HepG2 (cell line): Measurements from ENCODE around the gene FKBP8. TPM values are rescaled to one million over a fixed set of nuclear protein-coding genes. Genes with fewer than 3 reads are reported as not detected.

Experiments
- ATAC-seq: fragments of 200-7000 bp; cut with Tn5 transposase; 3 replicates; pipeline ENCODE4 v1.9.1; 2020; ENCODE audit warnings: mild to moderate bottlenecking, moderate library complexity
- BruUV-seq: library from RNA; stranded (reverse); fragments of 400-500 nt; replicated peaks from 2 replicates; lab custom pipeline; 2021; lab: Mats Ljungman, UMichigan
- CTCF ChIA-PET: fragments of 300-600 bp; formaldehyde crosslinking; extraction: SDS; loops from one replicate; lab custom pipeline; 2021; ENCODE audit warnings: low total read pairs, inconsistent platforms, low intra/inter-chr PET ratio; lab: Yijun Ruan, JAX
- POLR2A ChIA-PET: fragments of 350-600 bp; sonication (Branson Sonifier 250); formaldehyde crosslinking; loops from one replicate; lab custom pipeline; 2020; ENCODE audit warnings: antibody characterized with exemption, inconsistent platforms; lab: Yijun Ruan, JAX
- DNase-seq: peaks from one replicate; pipeline ENCODE4 v3.0.0-alpha.2; 2015; ENCODE audit warnings: low spot score
- FAIRE-seq: peaks from 3 replicates; lab custom pipeline; 2011; peaks lifted over from hg19 to GRCh38; lab: Jason Lieb, UNC
- H2AFZ ChIP-seq: one replicate; pipeline ENCODE4 v1.6.1; 2011; ENCODE audit warnings: low read length, inconsistent platforms
- H3K27ac ChIP-seq: fragments of 300-600 bp; 3 replicates; pipeline ENCODE4 v1.8.0; 2011; ENCODE audit warnings: mixed run types, mild to moderate bottlenecking, mixed read lengths, low read length, inconsistent platforms; ENCODE audit not compliant: insufficient read depth; ENCODE audit errors: extremely low read length
- H3K27me3 ChIP-seq, 2 experiments: fragments of 200-600 bp in 1 of 2; 2 replicates in 1 of 2; 3 replicates in 1 of 2; pipeline versions ENCODE4 v1.6.0 to v1.8.0; 2011; ENCODE audit warnings: low read length in 2 of 2, mild to moderate bottlenecking in 2 of 2, moderate library complexity in 2 of 2, inconsistent platforms in 1 of 2; ENCODE audit not compliant: insufficient read depth in 2 of 2, control insufficient read depth in 1 of 2
- H3K36me3 ChIP-seq, 2 experiments: fragments of 200-600 bp in 1 of 2; replicated peaks in 1 of 2; 2 replicates in 1 of 2; 3 replicates in 1 of 2; pipeline versions ENCODE4 v1.5.1 to v1.8.0; 2011; ENCODE audit warnings: low read length in 2 of 2, inconsistent platforms in 1 of 2; ENCODE audit not compliant: insufficient read depth in 2 of 2, control insufficient read depth in 1 of 2
- H3K4me1 ChIP-seq: 2 replicates; pipeline ENCODE4 v1.5.1; 2012; ENCODE audit warnings: low read length, inconsistent platforms; ENCODE audit not compliant: insufficient read depth
- H3K4me2 ChIP-seq: 2 replicates; pipeline ENCODE4 v1.6.0; 2011; ENCODE audit warnings: low read depth, low read length, inconsistent platforms
- H3K4me3 ChIP-seq, 3 experiments: fragments of 200-600 bp in 1 of 3; sonication (generic), shearing (Covaris generic) in 1 of 3; replicated peaks in 1 of 3; 2 replicates each; pipeline ENCODE4 v1.5.1; 2011 to 2016; ENCODE audit warnings: low read length in 3 of 3, inconsistent platforms in 2 of 3, low read depth in 2 of 3, mild to moderate bottlenecking in 2 of 3, control low read depth in 1 of 3, mixed read lengths in 1 of 3; ENCODE audit not compliant: insufficient read depth in 1 of 3
- H3K79me2 ChIP-seq: one replicate; pipeline ENCODE4 v1.6.1; 2011; ENCODE audit warnings: low read length, inconsistent platforms; ENCODE audit not compliant: insufficient read depth
- H3K9ac ChIP-seq: 2 replicates; pipeline ENCODE4 v1.6.0; 2011; ENCODE audit warnings: mild to moderate bottlenecking, low read depth, low read length, inconsistent platforms; ENCODE audit not compliant: insufficient read depth
- H3K9me3 ChIP-seq: 2 replicates; pipeline ENCODE4 v1.5.1; 2012; ENCODE audit warnings: mild to moderate bottlenecking, low read length
- H4K20me1 ChIP-seq: 2 replicates; pipeline ENCODE4 v1.6.0; 2011; ENCODE audit warnings: inconsistent platforms, mild to moderate bottlenecking, low read length, moderate library complexity; ENCODE audit not compliant: insufficient read depth
- ATAD3A ChIP-seq: sonication (generic); formaldehyde crosslinking; IDR thresholded peaks from 2 replicates; pipeline ENCODE4 v1.4.0; 2020; ENCODE audit warnings: missing genetic modification reagents
- CCDC6 ChIP-seq: sonication (generic); formaldehyde crosslinking; IDR thresholded peaks from 2 replicates; pipeline ENCODE4 v1.8.1; 2022; ENCODE audit warnings: mild to moderate bottlenecking, missing genetic modification reagents, moderate library complexity
- CSRNP1 ChIP-seq: sonication (generic); formaldehyde crosslinking; IDR thresholded peaks from 2 replicates; pipeline ENCODE4 v1.8.1; 2023; ENCODE audit warnings: mild to moderate bottlenecking, missing genetic modification reagents
- CSRNP2 ChIP-seq: sonication (generic); formaldehyde crosslinking; conservative IDR thresholded peaks from 2 replicates; pipeline ENCODE4 v1.8.0; 2022; ENCODE audit warnings: low read depth, missing genetic modification reagents
- ELF1 ChIP-seq: sonication (generic); formaldehyde crosslinking; IDR thresholded peaks from 2 replicates; pipeline ENCODE4 v1.4.0; 2020; ENCODE audit warnings: missing genetic modification reagents
- HOXA3 ChIP-seq: sonication (generic); formaldehyde crosslinking; IDR thresholded peaks from 2 replicates; pipeline ENCODE4 v1.5.0; 2020; ENCODE audit warnings: missing genetic modification reagents
- PLRG1 ChIP-seq: fragments of 450-650 bp; conservative IDR thresholded peaks from 2 replicates; pipeline ENCODE4 v1.6.1; 2016
- PTBP1 ChIP-seq: fragments of 200-400 bp; formaldehyde crosslinking; IDR thresholded peaks from 2 replicates; pipeline ENCODE4 v1.6.1; 2018; ENCODE audit warnings: low read length, low read depth; ENCODE audit not compliant: poor library complexity, severe bottlenecking
- RAD51 ChIP-seq: fragments of 450-650 bp; IDR thresholded peaks from 2 replicates; pipeline ENCODE4 v1.6.1; 2016; ENCODE audit warnings: borderline replicate concordance
- ZFP36L1 ChIP-seq: sonication (generic); formaldehyde crosslinking; IDR thresholded peaks from 2 replicates; pipeline ENCODE4 v1.8.0; 2022; ENCODE audit warnings: mild to moderate bottlenecking, missing genetic modification reagents, moderate library complexity
- ZNF124 ChIP-seq: sonication (generic); formaldehyde crosslinking; IDR thresholded peaks from 2 replicates; pipeline ENCODE4 v1.4.0; 2020; ENCODE audit warnings: missing genetic modification reagents
- ZNF274 ChIP-seq: sonication (generic); formaldehyde crosslinking; IDR thresholded peaks from 2 replicates; pipeline ENCODE4 v1.5.1; 2020; ENCODE audit warnings: mild to moderate bottlenecking, missing genetic modification reagents
- ZNF704 ChIP-seq: sonication (generic); formaldehyde crosslinking; IDR thresholded peaks from 2 replicates; pipeline ENCODE4 v1.8.1; 2023; ENCODE audit warnings: mild to moderate bottlenecking, inconsistent platforms, moderate library complexity, missing genetic modification reagents, borderline replicate concordance
- ZNF768 ChIP-seq: sonication (generic); formaldehyde crosslinking; IDR thresholded peaks from 2 replicates; pipeline ENCODE4 v1.4.0; 2020; ENCODE audit warnings: missing genetic modification reagents
- ZNF788 ChIP-seq: sonication (generic); formaldehyde crosslinking; IDR thresholded peaks from 2 replicates; pipeline ENCODE4 v1.5.0; 2020; ENCODE audit warnings: mild to moderate bottlenecking, missing genetic modification reagents, borderline replicate concordance
- WGBS: methylation state at CpG from one replicate; pipeline ENCODE4 v1.1.6; 2017; ENCODE audit warnings: low lambda C conversion rate; 5-methylcytosine and 5-hydroxymethylcytosine counted together
- in situ Hi-C: cut with HindIII; loops from 2 replicates; pipeline ENCODE4 v1.10.0; 2017; ENCODE audit warnings: low pct_unique_long_range_greater_than_20kb; ENCODE audit not compliant: extremely low pct_ligation_motif_present
- intact Hi-C: fragments of 100-400 bp; cut with micrococcal nuclease; formaldehyde crosslinking; loops from one replicate; pipeline ENCODE4 v1.10.0; 2022; ENCODE audit not compliant: unreplicated experiment
- polyA plus RNA-seq, 8 experiments: library from polyadenylated mRNA; depleted of rRNA in 3 of 8; stranded (reverse) in 7 of 8; unstranded in 1 of 8; fragments of >200 nt; fragmentation: Illumina TruSeq in 4 of 8; extraction: Trizol in 4 of 8; gene quantifications; 2 replicates each; pipeline versions ENCODE4 v1.2.1 to v1.2.3, GENCODE V29; 2011 to 2016; ENCODE audit warnings: low read depth in 4 of 8, missing spikeins in 1 of 8, mixed read lengths in 1 of 8; ENCODE audit not compliant: insufficient read depth in 1 of 8
- total RNA-seq, 5 experiments: library from RNA; depleted of rRNA; stranded (reverse); fragments of >200 nt; fragmentation: Illumina TruSeq; extraction: Trizol; gene quantifications; 2 replicates each; pipeline ENCODE4 v1.2.3, GENCODE V29; 2016; ENCODE audit warnings: low read depth in 1 of 5

The FKBP8 gene
- total and polyA plus RNA-seq, 2 of the 13 experiments (the other 11 are each of a cell fraction or from before 2014, with no cell fraction given): 81.7 to 93.9 TPM

- no peak for TF ChIP-seq HOXA3 (CRISPR knock-in tag)
Observed at GRCh38 chr19:18590273-18591272, 47.2 kb upstream of the FKBP8 start (continued).

- FAIRE-seq (peak; percentile 4), ATAC-seq (peak; percentile 78), DNase-seq (peak; percentile 65)
- Histone ChIP-seq H3K36me3 (peaks cover 0 to 9% of the 10 kb centered on the region in 2 experiments; a peak in 1 of 5 replicates), H3K79me2 (no peaks in the 10 kb centered on the region), H3K27me3 (no peaks in the 10 kb centered on the region), H3K9ac (peak overlapping the region; percentile 75), H3K27ac (peak overlapping the region; percentile 92), H3K4me1 (peaks cover 33% of the 10 kb centered on the region), H4K20me1 (no peaks in the 10 kb centered on the region), H2AFZ (no peak overlapping the region), H3K9me3 (no peaks in the 10 kb centered on the region), H3K4me2 (peak overlapping the region; percentile 96), H3K4me3 (peak overlapping the region; percentile 59 to 85 (median 68))
- 45% methylated on average over 19 of the region's 52 CpGs for WGBS
- intact Hi-C loops: loop anchor here (2.0 kb wide), 1 partner anchor 121 kb away; no protein-coding TSS in a partner anchor
- TSS peak; percentile 6 for BruUV-seq
- ChIA-PET POLR2A (interaction anchor here (0.7 to 3.2 kb wide), 23 partner anchors 11 to 366 kb away, joined by 3 to 74 read pairs (median 4); partner anchors contain the start of genes CRLF1, ELL, KXD1 and TMEM59L), CTCF (no interaction called here)
- in situ Hi-C loops: loop anchor here (5.0 kb wide), 1 partner anchor 88 kb away; no protein-coding TSS in a partner anchor
- TF ChIP-seq PTBP1 (no peak), RAD51 (no peak), CSRNP1 (peak; percentile 89), ZNF704 (CRISPR knock-in tag) (peak; percentile 98), ELF1 (CRISPR knock-in tag) (no peak), ZNF274 (CRISPR knock-in tag) (peak; percentile 98), CCDC6 (CRISPR knock-in tag) (peak; percentile 91), PLRG1 (no peak), ATAD3A (CRISPR knock-in tag) (no peak), ZNF788 (CRISPR knock-in tag) (peak; percentile 82; the same call in 1 of the 2 replicates), ZFP36L1 (CRISPR knock-in tag) (peak; percentile 99), CSRNP2 (CRISPR knock-in tag) (no peak), ZNF768 (CRISPR knock-in tag) (no peak; the same call in 1 of the 2 replicates), ZNF124 (CRISPR knock-in tag) (peak; percentile 18; the same call in 1 of the 2 replicates)
Observed at GRCh38 chr19:18589380-18590272, 46.3 kb upstream of the FKBP8 start.
